Keratinocyte (primary cell): ENCODE data around the gene EIF4G2.

ENCODE experiments used
- CTCF ChIP-seq, 3 experiments: IDR thresholded peaks in 1 of 3; conservative IDR thresholded peaks in 1 of 3; optimal IDR thresholded peaks in 1 of 3; 2 replicates in 2 of 3; 3 replicates in 1 of 3; pipeline versions ENCODE3 to v1.5.1; 2011; ENCODE audit warnings: low read length in 3 of 3, mild to moderate bottlenecking in 3 of 3, moderate library complexity in 2 of 3, control low read depth in 1 of 3, inconsistent platforms in 1 of 3; ENCODE audit not compliant: insufficient read depth in 2 of 3; ENCODE audit errors: extremely low read depth in 1 of 3
- EZH2 ChIP-seq: IDR thresholded peaks from one replicate; pipeline ENCODE4 v1.6.1; 2012; ENCODE audit warnings: inconsistent platforms, mild to moderate bottlenecking, low read length, moderate library complexity

- TF ChIP-seq CTCF (optimal IDR thresholded peaks at IDR 0.05 in 1 of 3, IDR thresholded peaks at IDR 0.05 in 1 of 3, conservative IDR thresholded peaks at IDR 0.05 in 1 of 3; ENCODE audit: extremely low read depth in 1 of 3, insufficient read depth in 2 of 3, low read length in 3 of 3) (no peak), EZH2 (no peak)
Measured at GRCh38 chr11:10751581-10751940, 57.2 kb downstream of the EIF4G2 start.
